ENCODE results near the gene FAM111A.

FAM111A gene

GRCh38 chr11:59201353-59201752 is 58.7 kb downstream of the FAM111A start:
- DNase-seq: no peak

Data from NCI-H526 (cell line).